Subcutaneous adipose tissue (tissue), 4 donors: ENCODE results near the gene SIK3. TPM values are rescaled to one million over a fixed set of nuclear protein-coding genes. Genes with fewer than 3 reads are reported as not detected.

ENCODE experiments used
- CTCF ChIP-seq: fragments of 450-650 bp; IDR thresholded peaks from one replicate; pipeline ENCODE4 v1.5.1; 2016; ENCODE audit warnings: low read depth, mild to moderate bottlenecking, control low read depth, antibody characterized with exemption, moderate library complexity
- total RNA-seq, 4 donors: library from RNA; depleted of rRNA; stranded (reverse); fragments of >200 nt; gene quantifications; one replicate each; pipeline ENCODE4 v1.1.0, GENCODE V29; 2016

SIK3 gene
- total RNA-seq, 4 donors from 2014 or later: 27.7 to 44.8 (median 40.3) TPM

DNA sequence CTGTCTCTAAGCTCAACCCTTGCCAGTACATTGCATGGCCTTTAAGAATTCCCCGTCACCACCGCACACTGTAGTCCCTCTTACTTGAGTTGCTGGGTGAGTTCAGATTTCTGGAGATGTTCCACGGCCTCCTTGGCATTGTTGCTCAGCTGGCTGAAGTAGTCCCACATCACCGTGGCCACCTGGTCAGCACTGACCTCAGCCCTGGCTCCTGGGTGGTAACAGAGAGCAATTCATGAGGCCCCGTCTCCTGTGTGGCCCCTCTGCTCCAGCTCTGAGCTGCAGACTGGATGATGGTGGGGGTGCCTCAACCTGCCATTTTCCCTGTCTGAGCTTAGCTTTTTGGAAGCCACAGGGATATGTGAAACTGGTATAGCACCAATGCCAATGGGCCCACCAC, 275.7 kb downstream of the SIK3 start:
- TF ChIP-seq CTCF: no peak

DNA sequence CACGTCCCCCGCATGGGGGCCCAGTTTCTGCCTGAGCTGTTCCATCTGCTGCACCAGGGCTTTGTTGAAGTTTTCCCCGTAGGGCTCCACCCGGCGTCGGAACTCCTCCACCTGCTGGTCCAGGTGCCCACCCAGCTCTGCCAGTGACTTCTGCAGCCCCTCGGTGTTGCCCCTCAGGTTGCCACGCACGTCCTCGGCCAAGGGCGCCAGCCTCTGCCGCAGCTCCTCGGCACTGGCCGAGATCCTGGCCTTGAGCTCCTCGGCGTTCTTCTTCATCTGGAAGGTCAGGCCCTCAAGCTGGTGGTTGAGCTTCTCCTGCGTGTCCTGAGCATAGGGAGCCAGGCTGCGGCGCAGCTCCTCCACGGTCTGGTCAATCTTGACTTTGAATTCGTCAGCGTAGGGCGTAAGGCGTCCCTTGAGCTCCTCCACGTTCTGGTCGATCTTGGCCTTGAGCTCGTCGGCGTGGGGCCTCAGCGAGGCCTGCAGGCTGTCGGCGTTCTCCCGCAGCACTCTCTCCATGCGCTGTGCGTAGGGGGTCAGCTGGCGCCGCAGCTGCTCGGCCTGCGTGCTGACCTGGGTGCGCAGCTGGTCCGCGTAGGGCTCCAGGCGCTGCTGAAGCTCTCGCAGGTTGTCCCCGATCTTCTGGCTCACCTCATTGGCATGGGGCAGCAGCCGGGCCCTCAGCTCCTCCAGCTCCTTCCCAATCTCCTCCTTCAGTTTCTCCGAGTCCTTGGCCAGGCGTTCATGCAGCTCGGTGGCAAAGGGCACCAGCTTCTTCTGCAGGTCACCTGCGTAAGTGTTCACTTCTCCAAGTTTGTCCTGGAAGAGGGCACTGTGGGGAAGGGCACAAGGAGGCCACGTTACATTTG, 276.9 kb downstream of the SIK3 start:
- no peak for TF ChIP-seq CTCF

GRCh38 chr11:116819049-116819448, 279.2 kb downstream of the SIK3 start:
- TF ChIP-seq CTCF: no peak

- no peak for TF ChIP-seq CTCF
These were observed 283.7 kb downstream of the SIK3 start for GRCh38 chr11:116814502-116814901.

GRCh38 chr11:116813781-116814471, 284.3 kb downstream of the SIK3 start:
- TF ChIP-seq CTCF: no peak

GRCh38 chr11:116813170-116813569, 285.1 kb downstream of the SIK3 start:
- TF ChIP-seq CTCF: no peak

- TF ChIP-seq CTCF: no peak
These were observed 286.1 kb downstream of the SIK3 start for GRCh38 chr11:116812109-116812508.
